K562 (cell line): ENCODE data around the gene PLEKHA6. TPM values are rescaled to one million over a fixed set of nuclear protein-coding genes. Genes with fewer than 3 reads are reported as not detected.

Experiments used
- ATAC-seq: fragments of 200-7000 bp; cut with Tn5 transposase; 3 replicates; pipeline ENCODE4 v1.9.1; 2020; ENCODE audit warnings: moderate library complexity
- BruUV-seq: library from RNA; stranded (reverse); fragments of 400-500 nt; replicated peaks from 2 replicates; lab custom pipeline; 2021; lab: Mats Ljungman, UMichigan
- CTCF ChIA-PET: fragments of 300-600 bp; formaldehyde crosslinking; extraction: SDS; loops from one replicate; lab custom pipeline; 2021; ENCODE audit warnings: low intra/inter-chr PET ratio; lab: Yijun Ruan, JAX
- POLR2A ChIA-PET: fragments of 300-600, 350-650 bp; sonication (Branson Sonifier 250); formaldehyde crosslinking; extraction: SDS; loops from one replicate; lab custom pipeline; 2021; ENCODE audit warnings: antibody characterized with exemption, inconsistent platforms; lab: Yijun Ruan, JAX
- DNase-seq, 4 experiments: peaks; one replicate each; pipeline versions ENCODE4 v3.0.0 to v3.0.0-alpha.2; 2011 to 2018; ENCODE audit warnings: low spot score in 3 of 4, mixed read lengths in 3 of 4; ENCODE audit errors: extremely low read depth in 1 of 4
- FAIRE-seq: peaks from 2 replicates; lab custom pipeline; 2011; peaks lifted over from hg19 to GRCh38; lab: Jason Lieb, UNC
- H2AFZ ChIP-seq: 2 replicates; pipeline ENCODE4 v1.6.0; 2011; ENCODE audit warnings: low read depth, low read length, control low read depth, inconsistent platforms
- H3K27ac ChIP-seq: fragments of 200-600 bp; 3 replicates; pipeline ENCODE4 v1.8.0; 2011; ENCODE audit warnings: low read depth, mild to moderate bottlenecking, control low read depth, inconsistent platforms, low read length, moderate library complexity, mixed read lengths; ENCODE audit errors: extremely low read depth
- H3K27me3 ChIP-seq, 2 experiments: fragments of 300-600 bp in 1 of 2; 2 replicates in 1 of 2; 3 replicates in 1 of 2; pipeline versions ENCODE4 v1.6.0 to v1.8.0; 2011; ENCODE audit warnings: inconsistent platforms in 2 of 2, low read length in 2 of 2, mild to moderate bottlenecking in 1 of 2, mixed read lengths in 1 of 2, moderate library complexity in 1 of 2; ENCODE audit not compliant: control insufficient read depth in 2 of 2, insufficient read depth in 2 of 2
- H3K36me3 ChIP-seq: fragments of 300-600 bp; 3 replicates; pipeline ENCODE4 v1.8.0; 2011; ENCODE audit warnings: mild to moderate bottlenecking, low read length, inconsistent platforms; ENCODE audit not compliant: control insufficient read depth, insufficient read depth
- H3K4me1 ChIP-seq, 2 experiments: fragments of 200-600 bp in 1 of 2; replicated peaks in 1 of 2; 2 replicates in 1 of 2; 3 replicates in 1 of 2; pipeline versions ENCODE4 v1.5.1 to v1.8.0; 2011; ENCODE audit warnings: inconsistent platforms in 2 of 2, low read length in 2 of 2, mild to moderate bottlenecking in 1 of 2, mixed read lengths in 1 of 2, moderate library complexity in 1 of 2; ENCODE audit not compliant: control insufficient read depth in 2 of 2, insufficient read depth in 2 of 2
- H3K4me2 ChIP-seq: 2 replicates; pipeline ENCODE4 v1.6.1; 2011; ENCODE audit warnings: low read length, control low read depth, inconsistent platforms, mixed read lengths; ENCODE audit not compliant: insufficient read depth
- H3K4me3 ChIP-seq: fragments of 200-600 bp; sonication (generic), shearing (Covaris generic); 2 replicates; pipeline ENCODE4 v1.5.1; 2016; ENCODE audit warnings: control low read depth, inconsistent platforms
- H3K79me2 ChIP-seq: fragments of 200-600 bp; 3 replicates; pipeline ENCODE4 v1.8.0; 2011; ENCODE audit warnings: low read length, inconsistent platforms; ENCODE audit not compliant: control insufficient read depth, insufficient read depth
- H3K9ac ChIP-seq, 2 experiments: 2 replicates each; pipeline versions ENCODE4 v1.6.0 to v1.6.1; 2011; ENCODE audit warnings: low read depth in 2 of 2, low read length in 2 of 2, control low read depth in 1 of 2, inconsistent platforms in 1 of 2, mild to moderate bottlenecking in 1 of 2, mixed read lengths in 1 of 2; ENCODE audit not compliant: insufficient read depth in 1 of 2
- H3K9me1 ChIP-seq: one replicate; pipeline ENCODE4 v1.6.0; 2011; ENCODE audit warnings: inconsistent platforms, mild to moderate bottlenecking, low read length, moderate library complexity; ENCODE audit not compliant: control insufficient read depth, insufficient read depth
- H3K9me3 ChIP-seq: replicated peaks from 2 replicates; pipeline ENCODE4 v1.5.1; 2011; ENCODE audit warnings: low read depth, low read length, inconsistent platforms; ENCODE audit not compliant: control insufficient read depth, insufficient read depth
- H4K20me1 ChIP-seq: replicated peaks from 2 replicates; pipeline ENCODE4 v1.6.1; 2011; ENCODE audit warnings: low read length, inconsistent platforms, mixed read lengths; ENCODE audit not compliant: control insufficient read depth, insufficient read depth
- COPS2 ChIP-seq: fragments of 450-650 bp; conservative IDR thresholded peaks from 2 replicates; pipeline ENCODE4 v1.6.1; 2016; ENCODE audit warnings: mild to moderate bottlenecking, moderate library complexity
- ERF ChIP-seq: fragments of 450-650 bp; formaldehyde crosslinking; IDR thresholded peaks from 2 replicates; pipeline ENCODE4 v1.4.0; 2020; ENCODE audit warnings: mild to moderate bottlenecking, mixed read lengths
- HMG20A ChIP-seq: fragments of 450-650 bp; formaldehyde crosslinking; conservative IDR thresholded peaks from 2 replicates; pipeline ENCODE4 v1.4.0; 2020; ENCODE audit warnings: mild to moderate bottlenecking, mixed read lengths
- RBM14 ChIP-seq: fragments of 200-400 bp; formaldehyde crosslinking; IDR thresholded peaks from 2 replicates; pipeline ENCODE4 v1.6.1; 2018; ENCODE audit warnings: low read depth, mild to moderate bottlenecking, low read length, moderate library complexity, borderline replicate concordance; ENCODE audit not compliant: insufficient read depth
- ZKSCAN3 ChIP-seq: fragments of 250-450 bp; sonication (Bioruptor Pico); IDR thresholded peaks from 2 replicates; pipeline ENCODE4 v1.4.0; 2020
- WGBS: fragments of 100-300 bp; shearing (Covaris generic); methylation state at CpG from one replicate; pipeline ENCODE4 v1.1.6; 2016; ENCODE audit warnings: low coverage, mixed read lengths; ENCODE audit not compliant: insufficient coverage; ENCODE audit errors: missing lambda C conversion rate; 5-methylcytosine and 5-hydroxymethylcytosine counted together
- in situ Hi-C: fragments of 300-500 bp; cut with MboI; formaldehyde crosslinking; loops from 4 replicates; pipeline ENCODE4 v1.15.0; 2018; ENCODE audit warnings: inconsistent platforms, mixed read lengths
- intact Hi-C: fragments of 100-400 bp; cut with micrococcal nuclease; formaldehyde crosslinking; loops from 2 replicates; pipeline ENCODE4 v1.14.2; 2022
- polyA plus RNA-seq, 8 experiments: library from polyadenylated mRNA; depleted of rRNA in 4 of 8; stranded (reverse) in 5 of 8; unstranded in 3 of 8; fragments of >200 nt; fragmentation: Nextera tagmentation in 2 of 8; fragmentation: Illumina TruSeq in 1 of 8; extraction: Ambion mirVana in 2 of 8; extraction: Trizol in 1 of 8; gene quantifications; 2 replicates each; pipeline versions ENCODE4 v1.2.1 to v1.2.3, GENCODE V29; 2011 to 2014; ENCODE audit warnings: inconsistent platforms in 1 of 8, missing spikeins in 1 of 8
- total RNA-seq, 7 experiments: library from RNA; depleted of rRNA in 6 of 7; stranded (reverse); fragments of >200 nt in 6 of 7; fragmentation: Illumina TruSeq in 2 of 7; extraction: Trizol in 2 of 7; gene quantifications; 2 replicates each; pipeline versions ENCODE4 v1.2.1 to v1.2.3, GENCODE V29; 2011 to 2021; ENCODE audit warnings: low replicate concordance in 1 of 7
- TF ChIP-seq, protein P1 (sequence below): sonication (generic); formaldehyde crosslinking; IDR thresholded peaks from 2 replicates; pipeline ENCODE4 v1.8.0; 2022; ENCODE audit warnings: missing genetic modification reagents, mild to moderate bottlenecking, moderate library complexity, borderline replicate concordance
- TF ChIP-seq, protein P2 (sequence below): sonication (generic); formaldehyde crosslinking; IDR thresholded peaks from 2 replicates; pipeline ENCODE4 v1.9.0; 2022; ENCODE audit warnings: mild to moderate bottlenecking, missing genetic modification reagents

PLEKHA6 gene
- total and polyA plus RNA-seq, 9 of the 15 experiments (the other 6 are each of a cell fraction or from before 2014, with no cell fraction given): under 0.01 to 0.33 (median 0.01) TPM; not detected in 4

DNA sequence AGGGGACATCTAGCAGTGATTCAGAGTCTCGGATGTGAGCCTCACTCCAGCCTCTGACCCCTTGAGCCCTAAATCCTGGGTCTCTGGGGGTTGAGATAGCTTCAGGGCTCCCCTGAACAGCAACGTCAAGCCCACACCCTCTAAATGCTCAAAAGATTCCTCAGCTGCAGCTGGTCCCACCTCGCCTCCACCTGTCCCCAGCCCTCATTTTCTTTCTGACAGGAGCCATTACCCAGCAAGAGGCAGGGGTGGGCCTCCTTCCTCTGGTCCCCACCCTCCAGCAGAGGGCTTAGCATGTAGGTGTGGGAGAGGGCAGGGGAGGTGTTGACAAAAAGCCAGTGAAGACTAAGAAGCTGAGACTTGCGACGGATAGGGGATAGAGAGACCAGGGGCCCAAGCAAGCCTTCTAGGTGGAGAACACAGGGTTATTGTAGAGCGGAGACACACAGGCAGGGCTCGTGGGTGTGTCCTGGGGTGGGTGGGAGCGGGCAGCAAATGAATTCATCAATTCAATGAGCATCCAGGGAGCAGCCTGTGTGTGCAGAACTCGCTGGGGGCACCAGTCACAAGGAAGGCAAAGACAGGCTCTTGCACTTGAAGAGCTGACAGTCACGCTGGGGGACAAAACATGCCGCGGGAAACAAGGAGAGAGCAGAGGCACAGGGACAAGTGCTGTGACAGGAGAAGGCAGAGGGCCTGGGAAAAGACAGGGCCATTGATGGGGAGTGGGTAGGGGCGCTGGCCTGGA, 97.0 kb downstream of the PLEKHA6 start:
- WGBS: 0% methylated on average over 13 of the region's 13 CpGs

More for the DNA sequence above, 97.0 kb downstream of the PLEKHA6 start:
- Histone ChIP-seq H3K4me3 (no peak overlapping the region), H3K36me3 (no peaks in the 10 kb centered on the region), H3K4me1 (peaks cover 0 to 3% of the 10 kb centered on the region in 2 experiments; a peak in 1 of 5 replicates), H3K27me3 (peaks cover 35 to 85% of the 10 kb centered on the region in 2 experiments), H3K4me2 (no peak overlapping the region), H4K20me1 (peaks cover 14% of the 10 kb centered on the region; the same call in 1 of the 2 replicates), H3K9me3 (no peaks in the 10 kb centered on the region), H3K9ac (0 out of 4 replicates have a peak overlapping the region, but pooled peaks of 1 of the 2 experiments have one; percentile 6), H2AFZ (no peak overlapping the region), H3K79me2 (no peaks in the 10 kb centered on the region), H3K9me1 (no peaks in the 10 kb centered on the region), H3K27ac (no peak overlapping the region)
- CTCF ChIA-PET: no interaction called here
- DNase-seq (no peak), FAIRE-seq (no peak), ATAC-seq (no peak)
- BruUV-seq: no TSS peak
- intact Hi-C loops (no loop called here), in situ Hi-C loops (no loop called here)
- TF ChIP-seq, protein P1, sequence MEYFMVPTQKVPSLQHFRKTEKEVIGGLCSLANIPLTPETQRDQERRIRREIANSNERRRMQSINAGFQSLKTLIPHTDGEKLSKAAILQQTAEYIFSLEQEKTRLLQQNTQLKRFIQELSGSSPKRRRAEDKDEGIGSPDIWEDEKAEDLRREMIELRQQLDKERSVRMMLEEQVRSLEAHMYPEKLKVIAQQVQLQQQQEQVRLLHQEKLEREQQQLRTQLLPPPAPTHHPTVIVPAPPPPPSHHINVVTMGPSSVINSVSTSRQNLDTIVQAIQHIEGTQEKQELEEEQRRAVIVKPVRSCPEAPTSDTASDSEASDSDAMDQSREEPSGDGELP (CRISPR knock-in tag): no peak
- TF ChIP-seq COPS2 (no peak), HMG20A (CRISPR knock-in tag) (no peak), ZKSCAN3 (CRISPR knock-in tag) (no peak), RBM14 (no peak), ERF (CRISPR knock-in tag) (0 out of 2 replicates have a peak, but pooled peaks have one; percentile 24)
- TF ChIP-seq, protein P2, sequence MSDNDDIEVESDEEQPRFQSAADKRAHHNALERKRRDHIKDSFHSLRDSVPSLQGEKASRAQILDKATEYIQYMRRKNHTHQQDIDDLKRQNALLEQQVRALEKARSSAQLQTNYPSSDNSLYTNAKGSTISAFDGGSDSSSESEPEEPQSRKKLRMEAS: 0 out of 2 replicates have a peak, but pooled peaks have one; percentile 1
- POLR2A ChIA-PET: interaction anchor here (0.7 to 1.4 kb wide), 4 partner anchors 8 to 244 kb away, joined by 3 to 8 read pairs (median 4); no protein-coding TSS in a partner anchor
